Measurements from ENCODE around the gene DNM3. TPM values are rescaled to one million over a fixed set of nuclear protein-coding genes. Genes with fewer than 3 reads are reported as not detected.

Gene DNM3
- total and polyA plus RNA-seq, 10 of the 15 experiments (the other 5 are each of a cell fraction or from before 2014, with no cell fraction given): 0.03 to 1.5 (median 0.08) TPM; not detected in 3

DNA sequence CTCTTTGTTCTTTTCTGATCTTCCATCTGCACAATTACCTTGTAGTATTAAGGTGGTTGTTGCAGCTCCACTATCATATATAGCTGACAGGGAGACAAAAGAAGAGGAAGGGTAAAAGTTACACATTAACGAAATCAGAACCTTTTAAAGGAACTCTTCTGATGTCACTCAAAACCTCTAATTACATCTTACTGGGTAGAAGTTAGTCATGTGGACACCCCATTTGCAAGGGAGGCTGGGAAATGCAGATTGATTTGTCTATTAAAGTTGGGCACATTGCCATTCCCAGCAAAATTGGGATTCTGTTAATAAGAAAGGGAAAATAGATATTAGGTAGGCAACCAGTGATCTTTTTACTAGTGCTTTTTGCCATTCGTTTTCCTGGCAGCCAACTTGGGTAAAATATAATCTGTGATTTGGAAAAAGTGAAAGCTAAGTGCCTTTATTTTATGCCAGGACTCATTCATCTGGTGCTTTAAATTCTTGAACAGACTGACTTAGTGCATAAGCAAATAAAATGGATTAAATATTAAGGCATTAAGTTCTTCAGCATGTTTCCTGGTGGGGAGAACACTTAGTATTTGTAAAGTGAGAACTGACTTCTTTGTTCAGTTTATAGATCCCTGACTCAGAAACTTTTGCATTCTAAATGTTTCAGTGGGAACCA, 71.3 kb downstream of the DNM3 start:
- H3K4me2 ChIP-seq (ENCODE audit: control insufficient read depth, insufficient read depth): no peak overlapping the region
- no peaks in the 10 kb centered on the region for H3K36me3 ChIP-seq (ENCODE audit: control insufficient read depth in 2 of 2, insufficient read depth in 2 of 2, low read length in 1 of 2)
- no TSS peak for BruUV-seq (replicated peaks)
- H3K79me2 ChIP-seq (ENCODE audit: control insufficient read depth, insufficient read depth, low read length): no peaks in the 10 kb centered on the region
- ChIA-PET POLR2A (no interaction called here), RAD21 (ENCODE audit: unreplicated experiment) (no interaction called here), SMC1A (ENCODE audit: uncharacterized antibody, unreplicated experiment) (interaction anchor here (1.2 to 1.5 kb wide), 2 partner anchors 19 to 267 kb away, joined by 3 to 4 read pairs; no protein-coding TSS in a partner anchor), CTCF (no interaction called here)
- H2AFZ ChIP-seq (ENCODE audit: control insufficient read depth, low read depth, low read length): no peak overlapping the region
- in situ Hi-C loops (cut with MboI): no loop called here
- H3K9me3 ChIP-seq (replicated peaks; ENCODE audit: control insufficient read depth, insufficient read depth, low read length): no peaks in the 10 kb centered on the region
- H3K9ac ChIP-seq (ENCODE audit: control insufficient read depth, insufficient read depth, low read length): no peak overlapping the region
- 25% methylated on average over 2 of the region's 2 CpGs for WGBS (ENCODE audit: insufficient coverage, insufficient replicate concordance, low lambda C conversion rate, missing lambda C conversion rate)
- no peak for ATAC-seq
- no peak overlapping the region for H3K4me3 ChIP-seq
- H3K4me1 ChIP-seq (ENCODE audit: control insufficient read depth, insufficient read depth, low read length): no peaks in the 10 kb centered on the region
- TF ChIP-seq HDAC6 (IDR thresholded peaks at IDR 0.05; ENCODE audit: unreplicated experiment) (no peak), PAX8 (IDR thresholded peaks at IDR 0.05) (no peak), RB1 (IDR thresholded peaks at IDR 0.05; ENCODE audit: borderline replicate concordance) (no peak), JUNB (IDR thresholded peaks at IDR 0.05) (no peak), YBX1 (IDR thresholded peaks at IDR 0.05) (no peak), KLF5 (IDR thresholded peaks at IDR 0.05; ENCODE audit: partially characterized antibody) (no peak), SMC3 (IDR thresholded peaks at IDR 0.05; ENCODE audit: borderline replicate concordance, low read length) (no peak), MXI1 (IDR thresholded peaks at IDR 0.05; ENCODE audit: low read depth, low read length) (no peak), RAD51 (IDR thresholded peaks at IDR 0.05) (no peak), IKZF2 (IDR thresholded peaks at IDR 0.05) (no peak)
- TF ChIP-seq, protein P1, sequence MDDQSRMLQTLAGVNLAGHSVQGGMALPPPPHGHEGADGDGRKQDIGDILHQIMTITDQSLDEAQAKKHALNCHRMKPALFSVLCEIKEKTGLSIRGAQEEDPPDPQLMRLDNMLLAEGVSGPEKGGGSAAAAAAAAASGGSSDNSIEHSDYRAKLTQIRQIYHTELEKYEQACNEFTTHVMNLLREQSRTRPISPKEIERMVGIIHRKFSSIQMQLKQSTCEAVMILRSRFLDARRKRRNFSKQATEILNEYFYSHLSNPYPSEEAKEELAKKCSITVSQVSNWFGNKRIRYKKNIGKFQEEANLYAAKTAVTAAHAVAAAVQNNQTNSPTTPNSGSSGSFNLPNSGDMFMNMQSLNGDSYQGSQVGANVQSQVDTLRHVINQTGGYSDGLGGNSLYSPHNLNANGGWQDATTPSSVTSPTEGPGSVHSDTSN (IDR thresholded peaks at IDR 0.05; ENCODE audit: insufficient replicate concordance, low read depth, low read length): no peak
- TF ChIP-seq, protein P2, sequence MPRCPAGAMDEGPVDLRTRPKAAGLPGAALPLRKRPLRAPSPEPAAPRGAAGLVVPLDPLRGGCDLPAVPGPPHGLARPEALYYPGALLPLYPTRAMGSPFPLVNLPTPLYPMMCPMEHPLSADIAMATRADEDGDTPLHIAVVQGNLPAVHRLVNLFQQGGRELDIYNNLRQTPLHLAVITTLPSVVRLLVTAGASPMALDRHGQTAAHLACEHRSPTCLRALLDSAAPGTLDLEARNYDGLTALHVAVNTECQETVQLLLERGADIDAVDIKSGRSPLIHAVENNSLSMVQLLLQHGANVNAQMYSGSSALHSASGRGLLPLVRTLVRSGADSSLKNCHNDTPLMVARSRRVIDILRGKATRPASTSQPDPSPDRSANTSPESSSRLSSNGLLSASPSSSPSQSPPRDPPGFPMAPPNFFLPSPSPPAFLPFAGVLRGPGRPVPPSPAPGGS (IDR thresholded peaks at IDR 0.05; ENCODE audit: borderline replicate concordance, insufficient read depth, low read depth, low read length, poor library complexity, severe bottlenecking): no peak
- TF ChIP-seq, protein P3, sequence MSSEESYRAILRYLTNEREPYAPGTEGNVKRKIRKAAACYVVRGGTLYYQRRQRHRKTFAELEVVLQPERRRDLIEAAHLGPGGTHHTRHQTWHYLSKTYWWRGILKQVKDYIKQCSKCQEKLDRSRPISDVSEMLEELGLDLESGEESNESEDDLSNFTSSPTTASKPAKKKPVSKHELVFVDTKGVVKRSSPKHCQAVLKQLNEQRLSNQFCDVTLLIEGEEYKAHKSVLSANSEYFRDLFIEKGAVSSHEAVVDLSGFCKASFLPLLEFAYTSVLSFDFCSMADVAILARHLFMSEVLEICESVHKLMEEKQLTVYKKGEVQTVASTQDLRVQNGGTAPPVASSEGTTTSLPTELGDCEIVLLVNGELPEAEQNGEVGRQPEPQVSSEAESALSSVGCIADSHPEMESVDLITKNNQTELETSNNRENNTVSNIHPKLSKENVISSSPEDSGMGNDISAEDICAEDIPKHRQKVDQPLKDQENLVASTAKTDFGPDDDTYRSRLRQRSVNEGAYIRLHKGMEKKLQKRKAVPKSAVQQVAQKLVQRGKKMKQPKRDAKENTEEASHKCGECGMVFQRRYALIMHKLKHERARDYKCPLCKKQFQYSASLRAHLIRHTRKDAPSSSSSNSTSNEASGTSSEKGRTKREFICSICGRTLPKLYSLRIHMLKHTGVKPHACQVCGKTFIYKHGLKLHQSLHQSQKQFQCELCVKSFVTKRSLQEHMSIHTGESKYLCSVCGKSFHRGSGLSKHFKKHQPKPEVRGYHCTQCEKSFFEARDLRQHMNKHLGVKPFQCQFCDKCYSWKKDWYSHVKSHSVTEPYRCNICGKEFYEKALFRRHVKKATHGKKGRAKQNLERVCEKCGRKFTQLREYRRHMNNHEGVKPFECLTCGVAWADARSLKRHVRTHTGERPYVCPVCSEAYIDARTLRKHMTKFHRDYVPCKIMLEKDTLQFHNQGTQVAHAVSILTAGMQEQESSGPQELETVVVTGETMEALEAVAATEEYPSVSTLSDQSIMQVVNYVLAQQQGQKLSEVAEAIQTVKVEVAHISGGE (CRISPR knock-in tag; IDR thresholded peaks at IDR 0.05): no peak
- FAIRE-seq: no peak
- no peak overlapping the region for H3K27ac ChIP-seq (ENCODE audit: control insufficient read depth, insufficient read depth)
- H4K20me1 ChIP-seq (ENCODE audit: control insufficient read depth, insufficient read depth): no peaks in the 10 kb centered on the region
- intact Hi-C loops (cut with micrococcal nuclease; ENCODE audit: unreplicated experiment): no loop called here
- H3K27me3 ChIP-seq (replicated peaks in 1 of 2; ENCODE audit: control insufficient read depth in 2 of 2, insufficient read depth in 2 of 2, low read length in 1 of 2): no peaks in the 10 kb centered on the region
- DNase-seq (ENCODE audit: low read depth, low spot score): no peak

All from GM12878 (cell line).